ENCODE results near the gene NLRX1.
"Not testable (repeated sequence)": the region's sequence is repeated elsewhere in the genome, so short reads cannot be mapped to it uniquely, and the experiment has no call there.

Gene NLRX1

GRCh38 chr11:119185981-119186634, 17.6 kb downstream of the NLRX1 start:
- no peak for DNase-seq (ENCODE audit: low read depth, low spot score)

- DNase-seq (ENCODE audit: low read depth, low spot score), result no peak
Measured at GRCh38 chr11:119187123-119187892, 18.8 kb downstream of the NLRX1 start.

- DNase-seq (ENCODE audit: low read depth, low spot score), result no peak
Measured at GRCh38 chr11:119188067-119188466, 19.5 kb downstream of the NLRX1 start.

GRCh38 chr11:119188887-119189286, 20.4 kb downstream of the NLRX1 start:
- no peak for DNase-seq (ENCODE audit: low read depth, low spot score)

- no peak for DNase-seq (ENCODE audit: low read depth, low spot score)
Measured at GRCh38 chr11:119189393-119189792, 20.9 kb downstream of the NLRX1 start.

GRCh38 chr11:119190531-119190930, 22.0 kb downstream of the NLRX1 start:
- no peak for DNase-seq (ENCODE audit: low read depth, low spot score)

- not testable (repeated sequence) for DNase-seq (ENCODE audit: low read depth, low spot score)
Measured at GRCh38 chr11:119191265-119191664, 22.7 kb downstream of the NLRX1 start.

- DNase-seq (ENCODE audit: low read depth, low spot score), result no peak
Measured at GRCh38 chr11:119192111-119192510, 23.6 kb downstream of the NLRX1 start.

GRCh38 chr11:119193001-119193400, 24.5 kb downstream of the NLRX1 start:
- DNase-seq (ENCODE audit: low read depth, low spot score), result no peak

GRCh38 chr11:119193626-119194025, 25.1 kb downstream of the NLRX1 start:
- DNase-seq (ENCODE audit: low read depth, low spot score), result no peak

- no peak for DNase-seq (ENCODE audit: low read depth, low spot score)
Measured at GRCh38 chr11:119194811-119195440, 26.4 kb downstream of the NLRX1 start.

GRCh38 chr11:119195680-119196079, 27.2 kb downstream of the NLRX1 start:
- peak; percentile 78 for DNase-seq (ENCODE audit: low read depth, low spot score)

GRCh38 chr11:119196833-119197483, 28.4 kb downstream of the NLRX1 start:
- peak; percentile 79 for DNase-seq (ENCODE audit: low read depth, low spot score)

- no peak for DNase-seq (ENCODE audit: low read depth, low spot score)
Measured at GRCh38 chr11:119198925-119199324, 30.4 kb downstream of the NLRX1 start.

- not testable (repeated sequence) for DNase-seq (ENCODE audit: low read depth, low spot score)
Measured at GRCh38 chr11:119201236-119201635, 32.7 kb downstream of the NLRX1 start.

- no peak for DNase-seq (ENCODE audit: low read depth, low spot score)
Measured at GRCh38 chr11:119202554-119202953, 34.0 kb downstream of the NLRX1 start.

- DNase-seq (ENCODE audit: low read depth, low spot score), result no peak
Measured at GRCh38 chr11:119204066-119204465, 35.5 kb downstream of the NLRX1 start.

GRCh38 chr11:119205080-119205479, 36.6 kb downstream of the NLRX1 start:
- peak; percentile 50 for DNase-seq (ENCODE audit: low read depth, low spot score)

GRCh38 chr11:119205574-119206510, 37.3 kb downstream of the NLRX1 start, which contains the start of gene CBL:
Gene CBL, plus strand, starts transcription at chr11:119206339. Its CDS starts 79 bp downstream, at chr11:119206418.
- DNase-seq (ENCODE audit: low read depth, low spot score), result peak; percentile 94

GRCh38 chr11:119206511-119207414, 38.2 kb downstream of the NLRX1 start:
- DNase-seq (ENCODE audit: low read depth, low spot score), result peak; percentile 44
